Right lobe of liver (tissue), 6 donors: ENCODE data around the gene FAAH2. TPM values are rescaled to one million over a fixed set of nuclear protein-coding genes. Genes with fewer than 3 reads are reported as not detected.
"Not testable (repeated sequence)": the region's sequence is repeated elsewhere in the genome, so short reads cannot be mapped to it uniquely, and the experiment has no call there.

Experiments
- ATAC-seq, 4 donors: fragments of 200-7000 bp; cut with Tn5 transposase; one replicate each; pipeline ENCODE4 v1.9.1; 2020; ENCODE audit warnings: mild to moderate bottlenecking in 4 of 4, moderate library complexity in 4 of 4
- DNase-seq, 3 donors: peaks; one replicate each; pipeline ENCODE4 v3.0.0-alpha.2; 2020
- H3K27ac ChIP-seq, 3 donors: fragments of 200-600 bp; one replicate each; pipeline ENCODE4 v1.8.0; 2022
- H3K27me3 ChIP-seq, 2 donors: fragments of 200-600 bp; one replicate each; pipeline ENCODE4 v1.8.0; 2022
- H3K36me3 ChIP-seq, 4 donors: fragments of 200-600 bp; sonication (generic) in 1 of 4; one replicate each; pipeline versions ENCODE4 v1.5.1 to v1.8.0; 2017 to 2022; ENCODE audit warnings: control low read depth in 1 of 4
- H3K4me1 ChIP-seq, 4 donors: fragments of 200-600 bp; sonication (generic) in 1 of 4; one replicate each; pipeline versions ENCODE4 v1.5.1 to v1.8.0; 2017 to 2022; ENCODE audit warnings: control low read depth in 1 of 4
- H3K4me3 ChIP-seq, 3 donors: fragments of 200-600 bp; one replicate each; pipeline ENCODE4 v1.8.0; 2022
- H3K9me3 ChIP-seq, 4 donors: fragments of 200-600 bp; sonication (generic) in 1 of 4; one replicate each; pipeline versions ENCODE4 v1.5.1 to v1.8.0; 2017 to 2022; ENCODE audit warnings: control low read depth in 1 of 4
- CTCF ChIP-seq, 4 donors: fragments of 200-600 bp in 3 of 4; fragments of 450-650 bp in 1 of 4; IDR thresholded peaks; one replicate each; pipeline versions ENCODE4 v1.5.1 to v1.8.0; 2016 to 2022; ENCODE audit warnings: antibody characterized with exemption in 4 of 4, mild to moderate bottlenecking in 2 of 4
- POLR2A ChIP-seq: fragments of 450-650 bp; IDR thresholded peaks from one replicate; pipeline ENCODE4 v1.6.1; 2017; ENCODE audit warnings: antibody characterized with exemption, mild to moderate bottlenecking
- WGBS: methylation state at CpG from one replicate; pipeline ENCODE4 v1.1.6; 2018; ENCODE audit warnings: low coverage, low lambda C conversion rate; ENCODE audit not compliant: insufficient coverage; ENCODE audit errors: missing lambda C conversion rate; 5-methylcytosine and 5-hydroxymethylcytosine counted together
- intact Hi-C, 2 donors: fragments of 100-400 bp; cut with DNase I; formaldehyde crosslinking; loops; one replicate each; pipeline versions ENCODE4 v1.11.2 to v1.14.1; 2022
- total RNA-seq, 6 experiments: library from RNA; depleted of rRNA in 2 of 6; stranded (reverse); fragments of >200 nt in 2 of 6; fragmentation: NEBNext Ultra II Directional in 3 of 6; extraction: Animal tissue kit (Norgen Biotek cat#: 25700) in 3 of 6; gene quantifications; one replicate each; pipeline versions ENCODE4 v1.1.0 to v1.2.4, GENCODE V29; 2016 to 2023
- donor health status: DM: no; HTN: yes; CAD: no.
- donor health status: DM: no; HTN: no; CAD: no.
- donor health status: DM: no; HTN: no; CAD: no.
- donor health status: DM: no; HTN: yes; CAD: no.
- donor health status: DM: no; HTN: yes; CAD: no.

The FAAH2 gene
- total RNA-seq, 6 experiments from 2014 or later = 6.9 to 19.7 (median 10.0) TPM

- no peak for ATAC-seq
- WGBS = 43% methylated on average over 3 of the region's 3 CpGs
Measured at GRCh38 chrX:57285001-57285400, 1.5 kb upstream of the FAAH2 start.

GRCh38 chrX:57289089-57289488, 2.6 kb downstream of the FAAH2 start:
- intact Hi-C loops = no loop called here
- WGBS = 29% methylated on average over 1 of the region's 1 CpG

More at GRCh38 chrX:57285001-57285400, 1.5 kb upstream of the FAAH2 start:
- TF ChIP-seq CTCF (IDR thresholded peaks at IDR 0.05) (no peak), POLR2A (no peak)
- H3K4me1 ChIP-seq = no peaks in the 10 kb centered on the region
- no peak overlapping the region for H3K4me3 ChIP-seq
- no peak overlapping the region for H3K27ac ChIP-seq
- intact Hi-C loops = no loop called here
- H3K27me3 ChIP-seq = peaks cover 0 to 3% of the 10 kb centered on the region in 2 donors
- H3K36me3 ChIP-seq = no peaks in the 10 kb centered on the region
- DNase-seq = no peak
- H3K9me3 ChIP-seq = no peaks in the 10 kb centered on the region

GRCh38 chrX:57294961-57295360, 8.5 kb downstream of the FAAH2 start:
- ATAC-seq = no peak

More at GRCh38 chrX:57289089-57289488, 2.6 kb downstream of the FAAH2 start:
- Histone ChIP-seq H3K4me3 (no peak overlapping the region), H3K27me3 (peaks cover 0 to 4% of the 10 kb centered on the region in 2 donors), H3K9me3 (no peaks in the 10 kb centered on the region), H3K27ac (no peak overlapping the region), H3K36me3 (no peaks in the 10 kb centered on the region), H3K4me1 (no peaks in the 10 kb centered on the region)
- no peak for DNase-seq
- TF ChIP-seq POLR2A (no peak), CTCF (IDR thresholded peaks at IDR 0.05) (no peak)
- peak in 1 of 4 donors; percentile 38 for ATAC-seq

GRCh38 chrX:57295679-57296078, 9.2 kb downstream of the FAAH2 start:
- DNase-seq, H3K9me3 ChIP-seq, H3K4me3 ChIP-seq, H3K36me3 ChIP-seq, ATAC-seq, H3K27me3 ChIP-seq, H3K4me1 ChIP-seq, intact Hi-C loops, H3K27ac ChIP-seq: not testable (repeated sequence)
- 83% methylated on average over 1 of the region's 6 CpGs for WGBS

More at GRCh38 chrX:57294961-57295360, 8.5 kb downstream of the FAAH2 start:
- Histone ChIP-seq H3K9me3 (no peaks in the 10 kb centered on the region), H3K27me3 (peaks cover 0 to 4% of the 10 kb centered on the region in 2 donors), H3K27ac (no peak overlapping the region), H3K4me3 (no peak overlapping the region), H3K36me3 (no peaks in the 10 kb centered on the region), H3K4me1 (no peaks in the 10 kb centered on the region)
- TF ChIP-seq POLR2A (no peak), CTCF (IDR thresholded peaks at IDR 0.05) (no peak)
- no peak for DNase-seq
- intact Hi-C loops = no loop called here

GRCh38 chrX:57313583-57314215, 27.2 kb downstream of the FAAH2 start:
- no peak for TF ChIP-seq POLR2A
- TF ChIP-seq CTCF (IDR thresholded peaks at IDR 0.05) = no peak
- H3K27ac ChIP-seq = no peak overlapping the region
- WGBS = 73% methylated on average over 2 of the region's 2 CpGs
- ATAC-seq = no peak
- intact Hi-C loops = no loop called here
- no peaks in the 10 kb centered on the region for H3K36me3 ChIP-seq
- DNase-seq = no peak
- no peaks in the 10 kb centered on the region for H3K9me3 ChIP-seq
- H3K4me3 ChIP-seq = no peak overlapping the region
- peaks cover 0 to 8% of the 10 kb centered on the region in 2 donors for H3K27me3 ChIP-seq
- no peaks in the 10 kb centered on the region for H3K4me1 ChIP-seq
